AG09309 (cell line): ENCODE data around the gene CCDC18.
"Not testable (repeated sequence)": the region's sequence is repeated elsewhere in the genome, so short reads cannot be mapped to it uniquely, and the experiment has no call there.

Experiments used
- DNase-seq: peaks from one replicate; pipeline ENCODE4 v3.0.0-alpha.2; 2010; ENCODE audit warnings: low read depth
- H3K4me3 ChIP-seq: 2 replicates; pipeline ENCODE4 v1.5.1; 2011; ENCODE audit warnings: mild to moderate bottlenecking, low read depth, low read length, moderate library complexity; ENCODE audit not compliant: control insufficient read depth
- CTCF ChIP-seq: IDR thresholded peaks from 2 replicates; pipeline ENCODE4 v1.5.1; 2011; ENCODE audit warnings: mild to moderate bottlenecking, low read depth, low read length, inconsistent platforms; ENCODE audit not compliant: insufficient read depth, control insufficient read depth; ENCODE audit errors: missing control alignments

CCDC18 gene

GRCh38 chr1:93206567-93206954 is 26.0 kb downstream of the CCDC18 start:
- no peak for TF ChIP-seq CTCF
- no peak overlapping the region for H3K4me3 ChIP-seq
- no peak for DNase-seq

- TF ChIP-seq CTCF = no peak
- H3K4me3 ChIP-seq = no peak overlapping the region
- DNase-seq = no peak
Measured at GRCh38 chr1:93207211-93207610, 26.7 kb downstream of the CCDC18 start.

- no peak for TF ChIP-seq CTCF
- H3K4me3 ChIP-seq = no peak overlapping the region
- DNase-seq = no peak
Measured at GRCh38 chr1:93215322-93215721, 34.8 kb downstream of the CCDC18 start.

- DNase-seq = no peak
- TF ChIP-seq CTCF = no peak
Measured at GRCh38 chr1:93219443-93219842, 38.9 kb downstream of the CCDC18 start.

GRCh38 chr1:93220716-93221115 is 40.2 kb downstream of the CCDC18 start:
- H3K4me3 ChIP-seq, DNase-seq: not testable (repeated sequence)

More at GRCh38 chr1:93219443-93219842, 38.9 kb downstream of the CCDC18 start:
- H3K4me3 ChIP-seq = no peak overlapping the region

GRCh38 chr1:93221913-93222312 is 41.4 kb downstream of the CCDC18 start:
- TF ChIP-seq CTCF = no peak
- DNase-seq = no peak
- no peak overlapping the region for H3K4me3 ChIP-seq

- DNase-seq = no peak
- no peak for TF ChIP-seq CTCF
Measured at GRCh38 chr1:93223023-93223675, 42.6 kb downstream of the CCDC18 start.

More at GRCh38 chr1:93223023-93223675, 42.6 kb downstream of the CCDC18 start:
- H3K4me3 ChIP-seq = no peak overlapping the region
